Mononuclear cell (primary cell): Measurements from ENCODE around the gene NRARP. TPM values are rescaled to one million over a fixed set of nuclear protein-coding genes. Genes with fewer than 3 reads are reported as not detected.
A peak's percentile ranks its signal among the peaks of the same experiment; 100 is the strongest.

Source experiments
- H3K27me3 ChIP-seq: 2 replicates; pipeline ENCODE4 v1.6.0; 2011; ENCODE audit warnings: low read length, control low read depth; ENCODE audit not compliant: insufficient read depth
- H3K4me1 ChIP-seq: 2 replicates; pipeline ENCODE4 v1.5.1; 2011; ENCODE audit warnings: mild to moderate bottlenecking, low read length, control low read depth; ENCODE audit not compliant: insufficient read depth
- H3K4me3 ChIP-seq: 2 replicates; pipeline ENCODE4 v1.5.1; 2011; ENCODE audit warnings: mild to moderate bottlenecking, low read length, moderate library complexity
- H3K9me3 ChIP-seq: 2 replicates; pipeline ENCODE4 v1.5.1; 2011; ENCODE audit warnings: low read depth, mild to moderate bottlenecking, control low read depth, low read length
- total RNA-seq: library from RNA; depleted of rRNA; stranded (reverse); fragments of >200 nt; gene quantifications from one replicate; pipeline ENCODE4 v1.2.3, GENCODE V29; 2012

The NRARP gene
- total RNA-seq, 1 donor = 1.8 TPM

- no peak overlapping the region for H3K4me3 ChIP-seq
- H3K4me1 ChIP-seq = peaks cover 31% of the 10 kb centered on the region
- peaks cover 10% of the 10 kb centered on the region for H3K27me3 ChIP-seq
These were observed 5.4 kb upstream of the NRARP start for GRCh38 chr9:137307255-137308056.

GRCh38 chr9:137306850-137307254, 4.8 kb upstream of the NRARP start:
- Histone ChIP-seq H3K4me1 (peaks cover 32% of the 10 kb centered on the region), H3K27me3 (peaks cover 10% of the 10 kb centered on the region), H3K9me3 (no peaks in the 10 kb centered on the region), H3K4me3 (no peak overlapping the region)

More at GRCh38 chr9:137307255-137308056, 5.4 kb upstream of the NRARP start:
- H3K9me3 ChIP-seq = no peaks in the 10 kb centered on the region

GRCh38 chr9:137306066-137306849, 4.2 kb upstream of the NRARP start:
- Histone ChIP-seq H3K9me3 (no peaks in the 10 kb centered on the region), H3K4me1 (peaks cover 36% of the 10 kb centered on the region), H3K4me3 (no peak overlapping the region), H3K27me3 (peaks cover 10% of the 10 kb centered on the region)

GRCh38 chr9:137305798-137306065, 3.7 kb upstream of the NRARP start:
- Histone ChIP-seq H3K4me3 (no peak overlapping the region), H3K9me3 (no peaks in the 10 kb centered on the region)

GRCh38 chr9:137305060-137305797, 3.2 kb upstream of the NRARP start:
- Histone ChIP-seq H3K4me3 (no peak overlapping the region), H3K4me1 (peaks cover 44% of the 10 kb centered on the region), H3K27me3 (peaks cover 17% of the 10 kb centered on the region), H3K9me3 (no peaks in the 10 kb centered on the region)

More at GRCh38 chr9:137305798-137306065, 3.7 kb upstream of the NRARP start:
- H3K4me1 ChIP-seq = peaks cover 42% of the 10 kb centered on the region
- H3K27me3 ChIP-seq = peaks cover 13% of the 10 kb centered on the region

- no peak overlapping the region for H3K4me3 ChIP-seq
- H3K4me1 ChIP-seq = peaks cover 44% of the 10 kb centered on the region
- no peaks in the 10 kb centered on the region for H3K9me3 ChIP-seq
- peaks cover 24% of the 10 kb centered on the region for H3K27me3 ChIP-seq
These were observed 2.5 kb upstream of the NRARP start for GRCh38 chr9:137304383-137305059.

- Histone ChIP-seq H3K9me3 (no peaks in the 10 kb centered on the region), H3K27me3 (peaks cover 29% of the 10 kb centered on the region), H3K4me3 (no peak overlapping the region), H3K4me1 (peaks cover 44% of the 10 kb centered on the region)
These were observed 1.9 kb upstream of the NRARP start for GRCh38 chr9:137303893-137304382.

- Histone ChIP-seq H3K4me1 (peaks cover 44% of the 10 kb centered on the region), H3K27me3 (peaks cover 36% of the 10 kb centered on the region), H3K9me3 (no peaks in the 10 kb centered on the region), H3K4me3 (no peak overlapping the region)
These were observed 1.3 kb upstream of the NRARP start for GRCh38 chr9:137303151-137303892.

GRCh38 chr9:137302449-137303150, 529 bp upstream of the NRARP start:
- peak overlapping the region; percentile 25 for H3K4me3 ChIP-seq
- H3K9me3 ChIP-seq = no peaks in the 10 kb centered on the region
- H3K4me1 ChIP-seq = peaks cover 44% of the 10 kb centered on the region
- H3K27me3 ChIP-seq = peaks cover 42% of the 10 kb centered on the region

GRCh38 chr9:137301081-137301947, 757 bp downstream of the NRARP start:
- Histone ChIP-seq H3K27me3 (peaks cover 52% of the 10 kb centered on the region), H3K9me3 (no peaks in the 10 kb centered on the region), H3K4me3 (no peak overlapping the region), H3K4me1 (peaks cover 36% of the 10 kb centered on the region)

- H3K9me3 ChIP-seq = no peaks in the 10 kb centered on the region
- peaks cover 29% of the 10 kb centered on the region for H3K4me1 ChIP-seq
- peaks cover 52% of the 10 kb centered on the region for H3K27me3 ChIP-seq
- H3K4me3 ChIP-seq = no peak overlapping the region
These were observed 1.4 kb downstream of the NRARP start for GRCh38 chr9:137300567-137301080.

- Histone ChIP-seq H3K27me3 (peaks cover 54% of the 10 kb centered on the region), H3K4me1 (peaks cover 27% of the 10 kb centered on the region), H3K9me3 (no peaks in the 10 kb centered on the region), H3K4me3 (no peak overlapping the region)
These were observed 2.1 kb downstream of the NRARP start for GRCh38 chr9:137299938-137300337.

- H3K27me3 ChIP-seq = peaks cover 62% of the 10 kb centered on the region
- H3K4me1 ChIP-seq = peaks cover 30% of the 10 kb centered on the region
- H3K9me3 ChIP-seq = no peaks in the 10 kb centered on the region
- no peak overlapping the region for H3K4me3 ChIP-seq
These were observed 2.9 kb downstream of the NRARP start for GRCh38 chr9:137299203-137299565.
